GM19023 (cell line): ENCODE results near the gene EFCAB6.

Experiments
- ATAC-seq: cut with Tn5 transposase; IDR thresholded peaks from one replicate; pipeline ENCODE4 v1.9.1; 2021; ENCODE audit warnings: mild to moderate bottlenecking, moderate library complexity; ENCODE audit not compliant: unreplicated experiment

EFCAB6 gene

DNA sequence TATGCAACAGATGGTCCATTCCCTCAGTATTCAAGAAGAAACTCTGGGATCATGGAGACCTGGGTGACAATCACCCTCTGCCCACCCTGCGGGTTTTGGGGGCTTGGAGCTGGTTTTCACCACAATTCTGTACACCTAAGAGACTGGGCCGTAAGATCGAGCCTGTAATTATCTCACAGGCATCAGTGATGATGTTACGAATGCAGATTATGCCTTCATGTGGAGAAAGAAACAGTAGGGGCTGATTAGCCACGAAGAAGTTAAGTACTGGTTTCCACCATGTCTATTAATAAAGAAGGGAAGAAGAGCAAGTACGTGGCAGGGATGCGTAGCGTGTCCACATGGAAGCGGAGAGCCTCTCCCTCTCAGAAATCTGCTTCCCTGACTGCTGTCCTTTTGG lies 5.3 kb upstream of the EFCAB6 start:
- ATAC-seq = no peak

DNA sequence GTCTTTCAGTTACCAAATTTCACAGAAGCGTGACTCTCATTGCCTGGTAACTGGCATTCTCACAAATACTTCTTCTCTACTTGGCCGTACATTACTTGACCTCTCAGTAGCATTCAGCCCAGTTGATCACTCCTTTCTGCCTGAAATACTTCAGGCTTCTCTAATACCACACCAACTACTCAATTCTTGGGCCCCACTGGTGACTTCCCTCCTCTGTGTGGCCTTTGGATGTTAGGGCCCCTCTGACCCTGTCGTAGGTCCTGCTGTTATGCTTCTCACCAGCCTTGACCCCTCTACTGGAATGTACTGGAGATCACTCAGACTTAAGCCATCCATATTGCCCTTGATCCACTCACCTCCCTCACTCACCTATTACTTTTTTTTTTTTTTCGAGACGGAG lies 2.2 kb upstream of the EFCAB6 start:
- ATAC-seq = no peak

DNA sequence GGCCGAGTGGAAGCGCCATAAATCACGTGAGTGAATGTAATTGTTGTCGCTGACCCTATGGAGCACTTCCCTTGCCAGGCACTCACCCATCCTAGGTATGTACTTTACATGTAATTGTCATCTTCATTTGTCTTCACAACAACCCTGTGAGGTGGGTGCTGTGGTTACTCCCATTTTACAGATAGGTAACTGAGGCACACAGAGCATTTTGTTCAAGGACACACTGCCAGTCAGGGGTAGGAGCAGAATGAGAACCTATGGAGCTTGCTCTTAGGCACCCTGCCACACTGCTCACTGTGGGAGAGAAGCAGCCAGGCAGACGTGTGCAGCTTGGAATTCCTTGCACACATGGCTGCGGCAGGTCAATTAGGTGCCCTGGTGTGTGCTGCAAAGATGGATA lies 785 bp upstream of the EFCAB6 start:
- no peak for ATAC-seq

DNA sequence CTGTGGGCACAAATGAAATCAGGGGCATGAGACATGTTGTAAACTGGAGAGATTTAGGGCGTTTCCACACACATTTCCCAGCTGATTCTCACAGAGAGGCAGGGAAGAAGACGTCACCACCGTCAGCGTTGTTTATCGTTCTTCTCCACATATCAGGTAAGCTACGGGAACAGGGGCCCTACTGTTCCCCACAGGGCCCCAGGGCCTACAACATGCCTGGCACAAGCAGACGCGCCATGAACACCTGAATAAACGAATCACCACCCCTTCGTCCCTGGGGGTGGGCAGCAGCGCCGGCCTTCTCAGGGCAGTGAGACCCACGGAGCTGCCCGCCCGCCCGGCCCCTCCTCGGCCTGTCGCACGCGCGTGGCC lies 342 bp downstream of the EFCAB6 start:
- no peak for ATAC-seq

DNA sequence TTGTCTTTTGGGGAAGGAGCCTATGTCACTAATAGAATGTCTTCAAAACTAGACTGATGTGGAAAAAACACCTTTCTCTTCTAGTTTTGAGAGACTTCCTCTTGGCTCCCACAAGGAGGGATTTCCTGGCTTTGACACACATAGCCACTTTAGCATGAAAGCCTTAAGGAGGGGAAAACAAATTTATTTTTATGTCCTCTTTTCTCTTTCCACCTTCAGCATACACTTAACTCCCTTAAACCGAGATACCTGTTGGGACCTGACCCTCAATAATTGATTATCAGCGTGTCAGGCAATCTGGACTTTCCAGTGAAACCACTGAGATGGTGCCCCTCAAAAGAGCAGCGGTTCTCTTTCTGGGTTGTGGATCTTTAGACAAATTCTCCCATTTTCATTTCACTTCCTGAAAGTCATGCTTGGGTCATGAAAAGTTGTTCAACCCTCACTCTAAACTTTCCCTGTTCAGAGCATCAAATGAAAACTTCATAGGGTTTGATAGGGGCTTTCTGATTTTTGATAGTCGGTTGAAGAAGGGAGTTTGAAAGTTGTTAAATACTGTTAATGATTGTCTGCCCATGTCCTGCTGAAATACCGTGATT lies 9.1 kb downstream of the EFCAB6 start:
- no peak for ATAC-seq

DNA sequence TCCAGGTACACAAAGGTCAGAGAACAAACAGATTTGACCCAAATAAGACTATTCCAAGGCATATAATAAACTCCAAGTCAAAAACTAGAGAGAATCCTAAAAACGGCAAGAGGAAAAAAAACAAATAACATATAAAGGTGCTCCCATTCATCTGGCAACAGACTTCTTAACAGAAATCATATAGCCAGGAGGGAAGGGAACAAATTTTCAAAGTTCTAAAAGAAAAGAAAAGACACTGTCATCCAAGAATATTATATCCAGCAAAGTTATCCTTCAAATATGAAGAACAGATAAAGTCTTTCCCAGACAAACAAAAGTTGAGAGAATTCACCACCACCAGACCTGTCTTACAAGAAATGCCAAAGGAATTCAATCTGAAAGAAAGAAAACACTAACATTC lies 11.1 kb downstream of the EFCAB6 start:
- ATAC-seq = no peak

DNA sequence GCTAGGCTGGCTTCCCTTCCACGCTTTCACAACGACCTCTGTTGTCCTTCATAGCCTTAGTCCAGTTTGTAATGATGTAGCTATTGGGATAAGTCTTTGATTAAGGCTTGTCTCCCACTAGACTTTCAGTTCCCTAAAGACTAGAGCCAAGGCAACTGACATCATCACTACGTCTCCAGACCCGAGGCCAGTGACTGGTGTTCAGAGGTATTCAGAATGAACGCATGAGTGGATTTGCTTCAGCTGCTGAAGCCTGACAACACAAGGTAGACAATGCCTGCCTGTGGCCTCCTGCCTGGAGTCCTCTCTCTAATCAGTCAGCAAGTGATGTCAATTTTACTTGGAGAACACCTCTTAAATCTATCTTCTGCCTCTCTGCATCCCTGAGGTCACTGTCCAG lies 13.6 kb downstream of the EFCAB6 start:
- ATAC-seq = no peak

DNA sequence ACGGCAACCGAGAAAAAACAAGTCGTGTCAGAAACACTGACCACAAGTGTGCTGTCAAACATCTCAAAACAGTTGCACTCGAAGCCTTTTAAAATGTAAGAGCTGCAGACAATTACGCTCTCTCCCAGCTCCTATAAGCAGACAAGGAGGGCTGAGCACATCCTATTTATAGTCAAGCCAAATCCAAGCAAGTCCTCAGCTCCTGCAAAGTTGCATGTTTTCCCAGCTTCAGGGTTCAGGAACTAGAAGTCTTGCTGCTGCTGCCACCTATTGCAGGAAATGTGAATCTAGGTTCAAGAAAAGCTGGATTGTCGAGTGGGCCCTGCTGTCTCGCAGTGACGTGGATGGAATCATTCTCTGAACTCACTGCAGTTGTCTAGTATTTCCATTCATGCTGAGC lies 15.5 kb downstream of the EFCAB6 start:
- no peak for ATAC-seq

DNA sequence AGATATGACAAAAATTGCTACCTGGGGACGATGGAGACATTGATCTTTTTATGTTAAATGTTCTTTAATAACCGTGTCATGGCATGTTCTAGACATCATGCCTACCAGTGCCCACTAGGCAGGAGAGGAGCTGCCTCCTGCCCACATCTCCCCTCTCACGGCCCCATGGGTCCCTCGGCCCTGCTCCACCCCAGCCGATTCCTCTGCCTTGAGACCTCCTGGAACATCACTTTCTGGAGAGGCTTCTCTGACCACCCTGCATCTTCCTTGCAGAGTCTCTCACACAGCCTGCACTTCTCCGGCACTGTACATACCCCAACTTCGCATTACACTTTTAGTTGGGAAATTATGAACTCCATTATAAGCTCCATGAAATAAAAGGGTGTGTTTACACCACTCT lies 16.8 kb downstream of the EFCAB6 start:
- no peak for ATAC-seq

DNA sequence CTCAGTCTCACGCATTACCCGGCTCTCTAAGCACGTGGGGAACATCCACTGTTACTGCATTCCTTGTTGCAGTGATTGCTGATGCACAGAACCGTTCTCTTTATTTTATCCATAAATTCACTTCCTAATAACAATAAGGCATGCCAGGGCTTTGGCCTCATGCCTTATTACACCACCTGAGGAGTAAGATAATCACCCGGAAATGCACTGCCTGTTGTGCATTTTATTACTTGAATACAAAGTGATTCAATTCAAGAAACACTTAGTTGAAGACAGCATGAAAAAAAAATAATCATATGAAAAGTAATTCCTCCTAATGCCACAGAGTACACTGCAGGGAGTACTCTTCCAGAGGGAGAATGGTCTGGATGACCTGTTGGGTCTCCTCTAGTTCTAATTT lies 19.2 kb downstream of the EFCAB6 start:
- ATAC-seq = no peak

DNA sequence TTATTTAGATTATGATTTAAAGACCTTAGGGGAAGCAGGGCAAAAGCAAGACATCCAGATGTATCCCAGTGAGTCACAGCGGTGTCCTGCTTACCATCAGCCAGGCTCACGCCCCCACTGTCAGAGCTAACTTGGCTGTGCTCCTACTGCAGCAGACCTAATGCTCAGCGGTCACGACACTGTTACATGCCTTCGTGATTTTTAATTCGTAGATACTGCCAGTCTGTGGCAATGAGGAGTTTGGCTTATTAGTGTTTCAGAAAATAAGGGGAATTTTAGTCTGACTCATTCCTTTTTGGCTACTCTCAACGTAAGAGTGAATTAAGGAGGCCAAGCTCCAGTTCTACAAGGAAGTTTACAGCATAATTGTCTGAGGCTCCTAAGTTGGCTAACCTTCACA lies 22.7 kb downstream of the EFCAB6 start:
- no peak for ATAC-seq

DNA sequence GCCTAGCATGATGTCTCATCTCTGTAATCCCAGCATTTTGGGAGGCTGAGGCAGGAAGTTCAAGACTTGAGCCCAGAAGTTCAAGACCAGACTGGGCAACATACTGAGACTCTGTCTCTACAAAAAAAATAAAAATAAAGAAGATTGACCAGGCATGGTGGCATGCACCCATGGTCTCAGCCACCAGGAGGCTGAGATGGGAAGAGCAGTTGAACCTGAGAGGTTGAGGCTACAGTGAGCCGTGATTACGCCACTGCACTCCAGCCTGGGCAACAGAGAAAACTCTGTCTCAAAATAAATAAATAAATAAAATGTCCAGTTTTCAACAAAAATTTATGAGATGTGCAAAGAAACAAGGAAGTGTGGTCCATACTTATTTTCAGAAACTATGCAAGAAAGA lies 28.3 kb downstream of the EFCAB6 start:
- no peak for ATAC-seq

DNA sequence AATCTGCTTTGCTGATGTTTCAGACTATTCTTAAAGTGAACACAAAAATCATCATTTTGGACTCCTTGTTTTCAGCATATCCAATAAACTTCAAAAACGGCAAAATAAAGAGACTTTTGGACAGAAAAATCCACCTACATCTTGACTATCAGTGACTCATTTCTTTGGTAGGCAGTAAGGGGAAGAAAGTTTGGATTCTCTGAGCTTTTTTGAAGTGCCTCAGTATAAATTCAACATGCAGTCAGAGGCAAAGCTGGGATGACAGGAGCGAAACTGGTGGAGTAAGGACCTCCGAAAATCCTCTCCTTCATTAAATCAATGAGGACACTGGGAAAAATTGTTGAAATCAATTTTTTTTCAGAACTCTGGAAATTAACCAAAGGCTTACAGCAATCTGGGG lies 29.7 kb downstream of the EFCAB6 start:
- ATAC-seq = no peak

DNA sequence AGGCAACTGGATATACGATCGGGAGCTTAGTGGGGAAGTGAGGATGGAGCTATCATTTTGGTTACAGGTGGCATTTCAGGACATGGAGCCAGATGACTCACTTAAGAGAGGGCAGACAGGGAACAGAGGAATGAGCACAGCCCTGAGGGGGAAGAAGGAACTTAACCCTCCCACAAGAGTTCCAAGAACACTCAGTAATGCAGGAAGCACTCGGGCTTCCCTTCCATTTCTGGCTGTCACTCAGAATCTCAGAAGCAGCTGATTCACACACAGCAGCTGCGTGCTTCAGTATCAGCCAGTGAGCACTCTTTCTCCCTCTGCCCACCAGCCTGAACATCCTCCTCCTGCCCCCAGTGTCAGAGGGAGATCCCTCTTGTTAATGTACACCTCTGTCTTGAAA lies 34.8 kb downstream of the EFCAB6 start:
- no peak for ATAC-seq

DNA sequence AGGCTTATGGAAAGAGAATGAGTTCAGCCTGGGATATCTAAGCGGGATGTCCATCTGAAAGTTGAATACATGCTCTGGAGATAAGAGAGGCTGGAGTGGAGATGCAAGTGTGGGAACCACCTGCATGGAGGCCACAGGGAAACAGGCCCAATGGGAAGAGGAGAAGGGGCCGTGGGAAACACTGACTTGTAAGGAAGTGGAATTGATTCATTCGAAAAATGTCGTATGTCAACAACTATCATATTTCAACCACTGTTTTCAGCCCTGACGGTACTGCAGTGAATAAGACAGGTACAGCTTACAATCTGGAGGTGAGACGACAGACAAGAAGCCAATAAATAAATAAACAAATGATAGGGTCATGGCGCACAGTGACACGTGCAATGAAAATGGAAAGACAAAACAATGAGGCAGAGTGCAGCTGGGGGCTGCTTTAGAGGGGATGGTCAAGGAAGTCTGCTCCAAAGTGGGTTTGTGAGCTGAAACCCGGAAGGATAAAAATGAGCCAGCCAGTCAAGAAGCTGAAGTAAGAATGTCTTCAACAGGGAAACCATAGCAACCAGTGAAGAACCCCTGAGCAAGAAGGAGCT lies 35.9 kb downstream of the EFCAB6 start:
- no peak for ATAC-seq

DNA sequence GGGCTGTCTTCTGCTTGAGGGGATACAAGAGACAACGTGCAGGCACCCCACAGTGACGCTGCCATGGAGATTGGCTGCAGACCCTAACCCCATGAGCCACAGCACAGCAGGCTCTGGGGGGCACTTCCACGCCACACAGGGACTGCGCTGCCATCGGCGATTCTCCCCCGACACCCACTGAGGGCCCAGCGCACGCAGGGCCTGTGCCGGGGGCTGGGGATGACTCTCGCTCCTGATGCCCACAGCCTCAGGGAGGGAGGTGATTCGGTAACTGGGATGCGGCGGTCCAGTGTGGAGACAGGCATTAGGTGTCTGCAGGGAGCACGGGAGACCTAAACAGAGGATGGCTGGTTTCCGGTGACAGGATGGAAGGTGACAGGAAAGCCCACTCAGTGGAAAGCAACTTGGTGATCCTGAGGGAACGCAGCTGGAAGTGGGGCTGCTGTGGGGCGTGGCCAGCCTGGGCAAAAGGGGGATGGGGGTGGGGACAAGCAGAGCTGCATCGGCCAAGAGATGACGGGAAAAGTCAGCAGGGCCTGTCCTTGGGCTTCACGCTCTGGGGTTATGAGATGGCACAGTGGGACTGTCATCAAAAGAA lies 37.7 kb downstream of the EFCAB6 start:
- no peak for ATAC-seq

DNA sequence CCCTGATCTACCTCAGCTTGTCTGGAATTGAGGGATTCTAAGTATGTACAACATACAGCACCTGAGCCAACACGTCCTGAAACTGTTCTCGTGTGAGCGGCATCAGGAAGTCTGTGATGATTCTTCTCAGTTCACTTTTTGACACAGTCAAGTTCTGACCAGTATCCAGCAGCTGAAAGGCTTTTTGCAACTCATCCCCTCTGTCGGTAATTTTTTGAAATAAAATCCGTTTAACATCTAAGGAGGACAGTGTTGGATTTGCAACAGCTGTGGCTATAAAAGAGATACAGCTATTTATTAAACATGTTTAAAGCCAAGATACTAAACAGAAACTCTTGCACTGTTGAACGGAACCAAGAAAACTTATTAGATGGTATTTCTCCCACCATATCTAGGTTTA lies 39.3 kb downstream of the EFCAB6 start:
- no peak for ATAC-seq

DNA sequence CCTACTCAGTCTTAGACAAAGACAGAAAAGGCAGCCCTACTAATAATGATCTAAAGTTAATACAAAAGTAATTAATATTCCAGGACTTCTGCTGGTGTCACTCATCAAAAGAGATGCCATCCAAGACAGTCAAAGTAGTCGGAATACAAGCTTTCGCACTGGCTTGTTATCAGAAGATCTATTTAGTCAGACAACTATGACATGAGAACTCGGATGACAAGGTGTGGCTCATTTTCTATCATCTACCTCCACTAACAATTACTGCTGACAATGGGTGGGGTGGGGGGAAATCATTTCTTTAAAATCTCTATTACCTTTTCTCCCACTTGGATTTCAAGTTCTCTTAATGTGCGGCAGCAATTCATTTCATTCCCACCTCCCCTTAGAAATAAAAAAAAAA lies 56.7 kb downstream of the EFCAB6 start:
- ATAC-seq = no peak

DNA sequence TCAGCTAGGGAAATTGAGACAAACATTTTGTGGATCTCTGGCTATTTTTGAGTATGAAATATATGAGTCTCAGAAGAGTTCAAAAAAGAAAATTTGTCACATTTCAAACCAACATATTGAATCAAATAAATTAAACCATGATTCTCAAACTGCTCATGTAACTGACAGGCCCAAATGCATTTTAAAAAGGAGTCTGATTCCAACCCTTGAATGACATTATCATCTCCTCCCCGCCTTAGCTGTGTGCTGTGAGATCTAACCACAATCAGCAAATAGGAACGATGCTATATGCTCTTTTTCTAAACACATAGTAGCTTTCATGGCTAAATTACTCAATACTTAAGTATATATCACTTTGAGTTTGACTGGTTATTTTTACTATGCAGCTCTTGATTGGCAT lies 57.1 kb downstream of the EFCAB6 start:
- ATAC-seq = no peak

DNA sequence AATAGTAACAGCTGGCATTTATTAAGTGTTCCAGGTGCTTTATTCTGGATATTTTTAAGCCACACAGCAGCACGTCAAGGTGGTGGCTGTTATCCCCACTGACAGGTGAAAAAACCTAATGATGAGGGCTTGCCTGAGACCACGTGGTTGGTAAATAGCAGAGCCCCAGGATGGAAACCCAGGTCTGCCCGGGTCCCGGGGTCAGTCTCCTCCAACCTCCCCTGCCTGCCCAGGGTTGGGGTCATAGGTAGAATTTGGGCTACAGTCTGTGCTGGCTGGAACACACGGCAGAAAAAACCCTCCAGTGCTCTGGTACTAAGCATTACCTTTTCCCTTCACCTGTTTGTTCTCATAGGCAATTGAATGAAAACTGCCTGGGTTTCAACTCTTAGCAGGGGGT lies 57.9 kb downstream of the EFCAB6 start:
- ATAC-seq = no peak

DNA sequence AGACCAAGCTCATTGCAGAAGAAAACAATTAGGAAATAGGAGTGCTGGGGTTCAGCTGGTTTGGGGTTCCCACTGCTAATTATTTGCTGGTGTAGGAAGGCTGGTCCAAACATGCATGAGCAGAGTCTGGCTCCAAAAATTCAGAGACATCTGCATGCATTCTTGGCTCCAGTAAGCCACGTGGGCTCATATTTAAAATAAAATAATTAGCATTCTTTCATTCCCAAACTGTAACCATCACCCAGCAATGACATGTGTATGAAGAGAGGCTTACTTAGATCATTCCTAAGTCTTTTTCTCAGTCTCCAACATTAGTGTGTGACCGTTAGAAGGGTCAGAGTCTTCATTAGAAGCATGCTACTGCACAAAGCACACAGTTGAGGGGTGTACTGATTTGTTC lies 58.4 kb downstream of the EFCAB6 start:
- no peak for ATAC-seq

DNA sequence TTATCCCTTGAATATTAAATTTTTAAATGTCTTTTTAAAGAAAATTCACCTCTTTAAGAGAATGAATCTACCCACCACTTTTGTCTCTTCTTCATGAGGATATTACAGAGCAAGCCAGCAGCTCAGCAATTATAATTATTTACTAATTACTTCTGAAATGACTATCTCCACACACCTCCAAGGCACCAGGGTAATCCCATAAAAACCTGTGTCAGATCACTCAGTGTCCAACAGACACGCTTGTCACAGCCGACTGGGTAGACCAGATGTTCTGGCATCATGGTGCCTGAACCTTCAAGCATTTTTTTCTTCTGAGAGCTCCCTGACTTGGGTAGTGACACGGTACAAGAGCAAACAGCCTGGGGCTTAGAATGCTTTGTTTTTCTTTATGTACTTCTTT lies 61.4 kb downstream of the EFCAB6 start:
- ATAC-seq = no peak

DNA sequence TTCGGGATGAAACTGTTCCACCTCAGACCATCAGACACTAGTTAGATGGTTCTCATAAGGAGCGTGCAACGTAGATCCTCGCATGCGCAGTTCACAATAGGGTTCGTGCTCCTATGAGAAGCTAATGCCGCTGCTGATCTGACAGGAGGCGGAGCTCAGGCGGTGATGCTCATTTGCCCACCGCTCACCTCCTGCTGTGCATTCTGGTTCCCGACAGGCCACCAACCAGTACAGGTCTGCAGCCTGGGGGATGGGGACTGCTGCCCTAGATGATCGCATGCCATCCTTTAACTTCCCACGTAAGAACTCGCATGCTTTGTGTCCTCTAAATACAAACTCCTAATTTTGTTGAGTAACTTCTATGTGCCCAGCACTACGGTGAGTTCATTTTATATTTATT lies 62.6 kb downstream of the EFCAB6 start:
- no peak for ATAC-seq
